ENCODE measurements around the gene OGFOD3. TPM values are rescaled to one million over a fixed set of nuclear protein-coding genes. Genes with fewer than 3 reads are reported as not detected.

Gene OGFOD3
- total and polyA plus RNA-seq, 9 of the 15 experiments (the other 6 are each of a cell fraction or from before 2014, with no cell fraction given): 0.69 to 44.7 (median 18.9) TPM

GRCh38 chr17:82388223-82388921 lies 30.0 kb downstream of the OGFOD3 start (continued):
- TF ChIP-seq, protein P1, sequence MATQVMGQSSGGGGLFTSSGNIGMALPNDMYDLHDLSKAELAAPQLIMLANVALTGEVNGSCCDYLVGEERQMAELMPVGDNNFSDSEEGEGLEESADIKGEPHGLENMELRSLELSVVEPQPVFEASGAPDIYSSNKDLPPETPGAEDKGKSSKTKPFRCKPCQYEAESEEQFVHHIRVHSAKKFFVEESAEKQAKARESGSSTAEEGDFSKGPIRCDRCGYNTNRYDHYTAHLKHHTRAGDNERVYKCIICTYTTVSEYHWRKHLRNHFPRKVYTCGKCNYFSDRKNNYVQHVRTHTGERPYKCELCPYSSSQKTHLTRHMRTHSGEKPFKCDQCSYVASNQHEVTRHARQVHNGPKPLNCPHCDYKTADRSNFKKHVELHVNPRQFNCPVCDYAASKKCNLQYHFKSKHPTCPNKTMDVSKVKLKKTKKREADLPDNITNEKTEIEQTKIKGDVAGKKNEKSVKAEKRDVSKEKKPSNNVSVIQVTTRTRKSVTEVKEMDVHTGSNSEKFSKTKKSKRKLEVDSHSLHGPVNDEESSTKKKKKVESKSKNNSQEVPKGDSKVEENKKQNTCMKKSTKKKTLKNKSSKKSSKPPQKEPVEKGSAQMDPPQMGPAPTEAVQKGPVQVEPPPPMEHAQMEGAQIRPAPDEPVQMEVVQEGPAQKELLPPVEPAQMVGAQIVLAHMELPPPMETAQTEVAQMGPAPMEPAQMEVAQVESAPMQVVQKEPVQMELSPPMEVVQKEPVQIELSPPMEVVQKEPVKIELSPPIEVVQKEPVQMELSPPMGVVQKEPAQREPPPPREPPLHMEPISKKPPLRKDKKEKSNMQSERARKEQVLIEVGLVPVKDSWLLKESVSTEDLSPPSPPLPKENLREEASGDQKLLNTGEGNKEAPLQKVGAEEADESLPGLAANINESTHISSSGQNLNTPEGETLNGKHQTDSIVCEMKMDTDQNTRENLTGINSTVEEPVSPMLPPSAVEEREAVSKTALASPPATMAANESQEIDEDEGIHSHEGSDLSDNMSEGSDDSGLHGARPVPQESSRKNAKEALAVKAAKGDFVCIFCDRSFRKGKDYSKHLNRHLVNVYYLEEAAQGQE (IDR thresholded peaks at IDR 0.05; ENCODE audit: borderline replicate concordance): peak; percentile 94
- TF ChIP-seq, protein P1 (CRISPR knock-in tag; IDR thresholded peaks at IDR 0.05; ENCODE audit: low read depth): peak; percentile 79
- TF ChIP-seq MXI1 (IDR thresholded peaks at IDR 0.05; ENCODE audit: low read depth, low read length) (no peak), ZNF764 (CRISPR knock-in tag; IDR thresholded peaks at IDR 0.05; ENCODE audit: low read depth) (no peak), ZNF12 (CRISPR knock-in tag; IDR thresholded peaks at IDR 0.05) (no peak), FOXK2 (conservative IDR thresholded peaks at IDR 0.05 in 1 of 2, IDR thresholded peaks at IDR 0.05 in 1 of 2; ENCODE audit: low read depth in 2 of 2) (no peak), ADNP (tag; IDR thresholded peaks at IDR 0.05) (no peak), HDAC1 (IDR thresholded peaks at IDR 0.05) (0 out of 4 replicates have a peak, but pooled peaks of 1 of the 2 experiments have one; percentile 41), ZNF347 (CRISPR knock-in tag; IDR thresholded peaks at IDR 0.05; ENCODE audit: low read depth) (no peak), MNT (conservative IDR thresholded peaks at IDR 0.05) (peak in 1 of 2 experiments; percentile 56; a peak in 2 of 4 replicates), ZNF175 (CRISPR knock-in tag; IDR thresholded peaks at IDR 0.05; ENCODE audit: low read depth) (no peak), POLR2G (IDR thresholded peaks at IDR 0.05; ENCODE audit: low read depth, low read length) (peak; percentile 64), SLC30A9 (CRISPR knock-in tag; IDR thresholded peaks at IDR 0.05) (no peak), SMARCB1 (IDR thresholded peaks at IDR 0.05; ENCODE audit: insufficient read length, low read depth) (no peak), GTF2E2 (tag; IDR thresholded peaks at IDR 0.05) (no peak), PHF21A (IDR thresholded peaks at IDR 0.05; ENCODE audit: borderline replicate concordance, low read depth) (no peak), SETDB1 (IDR thresholded peaks at IDR 0.05; ENCODE audit: low read length) (no peak), ZNF184 (CRISPR knock-in tag; IDR thresholded peaks at IDR 0.05) (no peak), MCM7 (IDR thresholded peaks at IDR 0.05) (no peak), ZSCAN32 (CRISPR knock-in tag; IDR thresholded peaks at IDR 0.05) (no peak)
